Ovary (tissue), 9 donors: ENCODE results near the gene RBM33. TPM values are rescaled to one million over a fixed set of nuclear protein-coding genes. Genes with fewer than 3 reads are reported as not detected.

Experiments
- DNase-seq, 5 donors: peaks; one replicate each; pipeline ENCODE4 v3.0.0-alpha.2; 2019 to 2020
- H3K27ac ChIP-seq, 2 donors: fragments of 200-600 bp; one replicate each; pipeline versions ENCODE4 v1.5.1 to v1.8.0; 2019 to 2022
- H3K27me3 ChIP-seq: fragments of 200-600 bp; one replicate; pipeline ENCODE4 v1.8.0; 2022
- H3K36me3 ChIP-seq: fragments of 200-600 bp; sonication (generic); one replicate; pipeline ENCODE4 v1.5.1; 2019
- H3K4me1 ChIP-seq: one replicate; pipeline ENCODE4 v1.8.1; 2013; ENCODE audit warnings: mild to moderate bottlenecking, moderate library complexity; ENCODE audit not compliant: insufficient read depth
- H3K4me3 ChIP-seq: fragments of 200-600 bp; sonication (generic); one replicate; pipeline ENCODE4 v1.5.1; 2017
- H3K9me3 ChIP-seq, 2 donors: fragments of 200-600 bp in 1 of 2; sonication (generic) in 1 of 2; one replicate each; pipeline versions ENCODE4 v1.5.1 to v1.8.1; 2013 to 2019; ENCODE audit warnings: mild to moderate bottlenecking in 1 of 2, moderate library complexity in 1 of 2
- CTCF ChIP-seq, 3 donors: fragments of 450-650 bp in 2 of 3; fragments of 200-600 bp in 1 of 3; IDR thresholded peaks; one replicate each; pipeline versions ENCODE4 v1.5.1 to v1.8.0; 2016 to 2022; ENCODE audit warnings: antibody characterized with exemption in 3 of 3, mild to moderate bottlenecking in 1 of 3
- EP300 ChIP-seq: sonication (generic); formaldehyde crosslinking; IDR thresholded peaks from one replicate; pipeline ENCODE4 v1.6.1; 2017; ENCODE audit warnings: antibody characterized with exemption
- POLR2A ChIP-seq: fragments of 450-650 bp; IDR thresholded peaks from one replicate; pipeline ENCODE4 v1.6.1; 2017; ENCODE audit warnings: antibody characterized with exemption, mild to moderate bottlenecking, moderate library complexity
- WGBS, 3 donors: extraction: QIAGEN DNeasy Blood & Tissue Kit in 1 of 3; methylation state at CpG; one replicate each; pipeline versions ENCODE4 v1.1.5 to v1.1.7; 2013 to 2017; 5-methylcytosine and 5-hydroxymethylcytosine counted together
- intact Hi-C, 4 donors: fragments of 100-400 bp; cut with DNase I; formaldehyde crosslinking; loops; one replicate each; pipeline versions ENCODE4 v1.11.0 to v1.15.1; 2022 to 2023
- polyA plus RNA-seq, 2 donors: library from polyadenylated mRNA; stranded (reverse); fragments of 200-250 nt in 1 of 2; fragments of 350-450 nt in 1 of 2; fragmentation: Illumina TruSeq in 1 of 2; extraction: RNeasy Lipid Tissue Mini Kit (QIAGEN cat#74804) in 1 of 2; gene quantifications; one replicate each; pipeline ENCODE4 v1.2.3, GENCODE V29; 2013 to 2014
- total RNA-seq, 7 donors: library from RNA; depleted of rRNA in 2 of 7; stranded (reverse); fragments of >200 nt in 2 of 7; fragmentation: NEBNext Ultra II Directional in 3 of 7; extraction: Animal tissue kit (Norgen Biotek cat#: 25700) in 3 of 7; gene quantifications; one replicate each; pipeline versions ENCODE4 v1.1.0 to v1.2.4, GENCODE V29; 2016 to 2023
- donor health status: DM: no; HTN: no; CAD: no; lungs with moderate emphysema.
- donor health status: DM: no; HTN: no; CAD: no.
- donor health status: Bipolar disorder and iron deficiency.
- donor health status: DM: yes; HTN: yes; CAD: no.
- donor health status: DM: no; HTN: no; CAD: no.
- donor health status: DM: yes; HTN: yes; CAD: no.

Gene RBM33
- total and polyA plus RNA-seq, 9 donors, result 19.8 to 62.0 (median 49.3) TPM

DNA sequence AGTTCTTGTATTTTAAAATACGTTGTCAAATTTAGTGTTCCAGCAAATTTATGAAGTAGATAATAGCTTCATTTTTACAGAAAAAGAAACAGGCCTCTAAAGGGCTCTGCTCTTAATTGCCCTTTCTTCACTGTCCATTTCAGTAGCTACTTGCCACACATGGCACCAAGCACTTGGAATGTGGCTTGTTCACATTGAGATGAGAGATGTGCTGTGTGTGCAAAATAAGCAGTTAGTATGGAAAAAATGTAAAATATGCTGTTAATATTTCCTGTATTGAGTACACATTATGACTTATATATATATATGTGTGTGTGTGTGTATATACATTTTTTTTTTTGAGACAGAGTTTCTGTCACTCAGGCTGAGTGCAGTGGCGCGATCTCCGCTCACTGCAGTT lies 19.5 kb downstream of the RBM33 start:
- no peaks in the 10 kb centered on the region for H3K9me3 ChIP-seq
- intact Hi-C loops, result no loop called here
- H3K36me3 ChIP-seq, result no peaks in the 10 kb centered on the region
- DNase-seq, result no peak
- no peak overlapping the region for H3K27ac ChIP-seq
- no peak overlapping the region for H3K4me3 ChIP-seq
- TF ChIP-seq POLR2A, result no peak
- no peak for TF ChIP-seq EP300
- no peak for TF ChIP-seq CTCF (IDR thresholded peaks at IDR 0.05)
- H3K27me3 ChIP-seq, result no peaks in the 10 kb centered on the region
- 70 to 94% (median 70%) methylated on average over 4 of the region's 4 CpGs for WGBS, 3 donors
- peaks cover 18% of the 10 kb centered on the region for H3K4me1 ChIP-seq

DNA sequence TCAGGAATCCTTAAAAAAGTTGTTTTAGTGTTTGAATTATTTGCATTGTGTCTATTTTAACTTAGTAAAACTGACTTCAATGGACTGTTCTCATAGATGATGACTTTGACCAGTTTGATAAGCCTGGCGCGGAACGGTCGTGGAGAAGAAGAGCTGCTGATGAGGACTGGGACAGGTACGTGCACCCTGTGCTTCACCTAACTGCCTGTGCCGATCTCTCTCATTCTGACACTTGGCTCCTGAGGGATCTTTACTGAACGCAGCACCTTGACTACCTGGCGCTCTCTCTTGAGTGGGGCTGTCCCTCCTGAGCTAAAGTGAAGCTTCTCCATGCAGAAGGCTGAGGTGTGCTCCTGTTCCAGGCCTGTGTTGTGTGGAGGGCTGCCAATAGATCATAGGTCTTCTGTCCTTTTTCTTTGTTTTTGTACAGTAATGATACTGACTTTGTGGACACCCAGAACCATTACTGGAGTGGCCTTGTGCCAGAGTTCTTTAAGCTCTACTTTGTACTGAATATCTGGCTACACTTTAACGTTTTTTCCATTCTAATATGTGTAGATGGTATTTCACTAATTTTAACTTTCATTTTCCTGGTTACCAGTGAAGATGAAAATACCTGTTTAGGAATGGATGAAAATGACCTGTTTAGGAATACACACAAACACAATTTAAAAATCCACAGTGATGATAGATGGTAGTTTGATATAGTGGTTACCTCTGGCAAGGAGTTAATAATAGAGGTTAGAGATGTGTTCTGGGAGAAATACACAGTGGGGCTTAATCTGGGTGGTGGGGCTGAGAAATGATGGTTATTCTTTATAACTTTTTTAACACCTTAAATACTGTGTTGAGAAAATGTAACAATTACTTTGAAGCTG lies 20.9 kb downstream of the RBM33 start:
- no peaks in the 10 kb centered on the region for H3K27me3 ChIP-seq
- WGBS, 3 donors, result 84 to 86% (median 85%) methylated on average over 9 of the region's 9 CpGs
- H3K27ac ChIP-seq, result no peak overlapping the region
- intact Hi-C loops, result no loop called here
- no peaks in the 10 kb centered on the region for H3K9me3 ChIP-seq
- H3K36me3 ChIP-seq, result no peaks in the 10 kb centered on the region
- no peak for DNase-seq
- H3K4me1 ChIP-seq, result peaks cover 20% of the 10 kb centered on the region
- TF ChIP-seq CTCF (IDR thresholded peaks at IDR 0.05), result no peak
- TF ChIP-seq EP300, result no peak
- no peak for TF ChIP-seq POLR2A
- no peak overlapping the region for H3K4me3 ChIP-seq

DNA sequence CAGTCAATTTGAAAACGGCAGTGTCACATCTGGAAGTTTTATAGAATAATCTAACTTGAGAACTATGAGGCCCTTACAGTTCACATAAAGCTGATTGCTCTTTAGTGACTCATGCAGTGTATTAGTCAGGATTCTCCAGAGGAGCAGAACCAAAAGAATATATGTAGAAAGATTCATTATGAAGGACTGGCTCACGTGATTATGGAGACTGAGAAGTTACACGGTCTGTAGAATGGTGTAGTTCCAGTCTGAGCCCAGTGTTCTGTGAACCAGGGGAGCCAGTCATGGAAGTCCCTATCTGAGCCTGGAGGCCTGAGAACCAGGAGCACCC lies 21.5 kb downstream of the RBM33 start:
- 67 to 82% (median 81%) methylated on average over 3 of the region's 3 CpGs for WGBS, 3 donors
- DNase-seq, result no peak
- Histone ChIP-seq H3K9me3 (no peaks in the 10 kb centered on the region), H3K27ac (no peak overlapping the region), H3K36me3 (no peaks in the 10 kb centered on the region), H3K27me3 (no peaks in the 10 kb centered on the region), H3K4me1 (peaks cover 23% of the 10 kb centered on the region), H3K4me3 (no peak overlapping the region)
- intact Hi-C loops, result no loop called here
- TF ChIP-seq CTCF (IDR thresholded peaks at IDR 0.05) (no peak), POLR2A (no peak), EP300 (no peak)

DNA sequence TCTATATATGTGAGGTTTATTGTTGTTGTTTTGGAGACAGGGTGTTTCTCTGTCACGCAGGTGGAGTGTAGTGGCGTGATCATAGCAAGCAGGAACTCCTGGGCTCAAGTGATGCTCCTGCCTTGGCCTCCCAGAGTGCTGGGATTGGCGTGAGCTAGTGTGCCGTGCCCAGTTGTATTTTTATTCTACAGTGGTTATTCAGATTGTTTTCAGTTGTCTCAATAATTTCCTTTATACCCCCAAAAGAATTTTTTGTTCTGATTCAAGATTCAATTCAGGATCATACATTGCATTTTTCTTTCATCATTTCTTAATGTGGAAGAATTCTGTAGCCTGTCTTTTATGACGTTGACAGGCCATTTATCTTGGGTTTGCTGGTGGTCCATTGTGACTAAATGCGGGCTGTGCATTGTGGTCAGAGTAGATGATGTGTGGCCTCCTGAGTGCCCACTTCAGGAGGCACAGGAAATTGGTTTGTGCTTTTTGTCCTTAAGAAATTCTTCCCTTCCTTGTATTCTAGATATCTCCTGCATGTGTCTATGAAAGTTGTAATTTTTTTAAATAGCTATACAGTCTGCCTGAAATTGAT lies 22.9 kb downstream of the RBM33 start:
- Histone ChIP-seq H3K4me3 (no peak overlapping the region), H3K27me3 (no peaks in the 10 kb centered on the region), H3K36me3 (no peaks in the 10 kb centered on the region), H3K9me3 (no peaks in the 10 kb centered on the region), H3K27ac (no peak overlapping the region), H3K4me1 (peaks cover 19% of the 10 kb centered on the region)
- TF ChIP-seq POLR2A, result no peak
- TF ChIP-seq EP300, result no peak
- TF ChIP-seq CTCF (IDR thresholded peaks at IDR 0.05), result no peak
- 83 to 86% (median 84%) methylated on average over 6 of the region's 6 CpGs for WGBS, 3 donors
- intact Hi-C loops, result no loop called here
- DNase-seq, result no peak
